ENCODE data around the gene LMF1. TPM values are rescaled to one million over a fixed set of nuclear protein-coding genes. Genes with fewer than 3 reads are reported as not detected.

Gene LMF1
- polyA plus RNA-seq, 3 donors, result 5.9 to 14.7 (median 10.6) TPM

- Histone ChIP-seq H3K4me2 (replicated peaks; ENCODE audit: extremely low read depth, low read length, poor library complexity, severe bottlenecking) (no peak overlapping the region), H3K4me3 (replicated peaks in 1 of 3; ENCODE audit: low read depth in 2 of 3, low read length in 3 of 3) (no peak overlapping the region), H3K27me3 (ENCODE audit: control insufficient read depth in 2 of 2, insufficient read depth in 2 of 2, low read length in 2 of 2) (peaks cover 17 to 47% of the 10 kb centered on the region in 2 donors), H3K9me3 (replicated peaks in 1 of 2; ENCODE audit: control insufficient read depth in 1 of 2, insufficient read depth in 1 of 2, low read length in 2 of 2) (no peaks in the 10 kb centered on the region), H3K9ac (ENCODE audit: insufficient read depth, low read length, poor library complexity, severe bottlenecking) (no peak overlapping the region), H3K79me2 (ENCODE audit: insufficient read depth, low read length) (no peaks in the 10 kb centered on the region), H3K27ac (ENCODE audit: low read depth in 1 of 2, low read length in 2 of 2) (no peak overlapping the region), H3K36me3 (replicated peaks in 1 of 2; ENCODE audit: control insufficient read depth in 1 of 2, insufficient read depth in 2 of 2, low read length in 2 of 2) (no peaks in the 10 kb centered on the region), H4K20me1 (ENCODE audit: insufficient read depth, low read length) (no peaks in the 10 kb centered on the region), H2AFZ (ENCODE audit: insufficient read depth, low read depth, low read length, poor library complexity, severe bottlenecking) (no peak overlapping the region), H3K4me1 (ENCODE audit: control insufficient read depth in 1 of 2, insufficient read depth in 2 of 2, low read length in 2 of 2) (no peaks in the 10 kb centered on the region)
- no peak for TF ChIP-seq CTCF (IDR thresholded peaks at IDR 0.05)
- H3K4me3 Mint-ChIP-seq, result peak overlapping the region in 1 of 2 donors; percentile 54
- intact Hi-C loops (cut with micrococcal nuclease), result no loop called here
- DNase-seq, result no peak
- peaks cover 2% of the 10 kb centered on the region for H3K4me1 Mint-ChIP-seq
- H3K9me3 Mint-ChIP-seq, result peaks cover 0 to 9% (median 2%) of the 10 kb centered on the region in 7 donors
- peaks cover 42 to 63% (median 55%) of the 10 kb centered on the region in 3 donors for H3K27me3 Mint-ChIP-seq (ENCODE audit: low read depth in 3 of 3)
- no peaks in the 10 kb centered on the region for H3K36me3 Mint-ChIP-seq
- 100% methylated on average over 1 of the region's 14 CpGs for WGBS (ENCODE audit: insufficient coverage)
- no peak overlapping the region for H3K27ac Mint-ChIP-seq
Measured at GRCh38 chr16:979147-979546, 8.4 kb upstream of the LMF1 start.

GRCh38 chr16:978403-978802, 7.6 kb upstream of the LMF1 start:
- Histone ChIP-seq H3K4me3 (replicated peaks in 1 of 3; ENCODE audit: low read depth in 2 of 3, low read length in 3 of 3) (no peak overlapping the region), H3K4me1 (ENCODE audit: control insufficient read depth in 1 of 2, insufficient read depth in 2 of 2, low read length in 2 of 2) (no peaks in the 10 kb centered on the region), H3K9ac (ENCODE audit: insufficient read depth, low read length, poor library complexity, severe bottlenecking) (no peak overlapping the region), H2AFZ (ENCODE audit: insufficient read depth, low read depth, low read length, poor library complexity, severe bottlenecking) (no peak overlapping the region), H3K27ac (ENCODE audit: low read depth in 1 of 2, low read length in 2 of 2) (no peak overlapping the region), H3K9me3 (replicated peaks in 1 of 2; ENCODE audit: control insufficient read depth in 1 of 2, insufficient read depth in 1 of 2, low read length in 2 of 2) (no peaks in the 10 kb centered on the region), H4K20me1 (ENCODE audit: insufficient read depth, low read length) (no peaks in the 10 kb centered on the region), H3K4me2 (replicated peaks; ENCODE audit: extremely low read depth, low read length, poor library complexity, severe bottlenecking) (no peak overlapping the region), H3K79me2 (ENCODE audit: insufficient read depth, low read length) (no peaks in the 10 kb centered on the region), H3K27me3 (ENCODE audit: control insufficient read depth in 2 of 2, insufficient read depth in 2 of 2, low read length in 2 of 2) (peaks cover 17 to 40% of the 10 kb centered on the region in 2 donors), H3K36me3 (replicated peaks in 1 of 2; ENCODE audit: control insufficient read depth in 1 of 2, insufficient read depth in 2 of 2, low read length in 2 of 2) (no peaks in the 10 kb centered on the region)
- Mint-ChIP-seq H3K4me1 (peaks cover 2% of the 10 kb centered on the region), H3K27me3 (ENCODE audit: low read depth in 3 of 3) (peaks cover 39 to 62% (median 51%) of the 10 kb centered on the region in 3 donors), H3K4me3 (peak overlapping the region in 1 of 2 donors; percentile 54), H3K9me3 (peaks cover 0 to 9% (median 2%) of the 10 kb centered on the region in 7 donors), H3K27ac (no peak overlapping the region), H3K36me3 (no peaks in the 10 kb centered on the region)
- whole genome bisulfite sequencing (ENCODE audit: insufficient coverage), result 67% methylated on average over 3 of the region's 9 CpGs
- no peak for TF ChIP-seq CTCF (IDR thresholded peaks at IDR 0.05)
- intact Hi-C loops (cut with micrococcal nuclease), result no loop called here
- DNase-seq, result no peak

All from CD14-positive monocyte (primary cell).